HG03432 (cell line): ENCODE results near the gene TSPAN5.
"Not testable (repeated sequence)": the region's sequence is repeated elsewhere in the genome, so short reads cannot be mapped to it uniquely, and the experiment has no call there.

Experiments used
- ATAC-seq: cut with Tn5 transposase; IDR thresholded peaks from one replicate; pipeline ENCODE4 v1.9.1; 2021; ENCODE audit warnings: mild to moderate bottlenecking, moderate library complexity; ENCODE audit not compliant: unreplicated experiment

Gene TSPAN5

GRCh38 chr4:98469771-98470170 is 188.6 kb downstream of the TSPAN5 start:
- ATAC-seq, result no peak

GRCh38 chr4:98468709-98469108 is 189.7 kb downstream of the TSPAN5 start:
- no peak for ATAC-seq

GRCh38 chr4:98467627-98468072 is 190.8 kb downstream of the TSPAN5 start:
- peak; percentile 97 for ATAC-seq

GRCh38 chr4:98466868-98467599 is 191.4 kb downstream of the TSPAN5 start:
- ATAC-seq, result peak; percentile 13

GRCh38 chr4:98462487-98462886 is 195.9 kb downstream of the TSPAN5 start:
- no peak for ATAC-seq

- not testable (repeated sequence) for ATAC-seq
Observed at GRCh38 chr4:98461121-98461865, 197.1 kb downstream of the TSPAN5 start.

GRCh38 chr4:98457422-98457821 is 201.0 kb downstream of the TSPAN5 start:
- ATAC-seq, result not testable (repeated sequence)

- ATAC-seq, result no peak
Observed at GRCh38 chr4:98452091-98452490, 206.3 kb downstream of the TSPAN5 start.

- peak; percentile 50 for ATAC-seq
Observed at GRCh38 chr4:98448908-98449307, 209.5 kb downstream of the TSPAN5 start.

- ATAC-seq, result peak; percentile 27
Observed at GRCh38 chr4:98447648-98448047, 210.8 kb downstream of the TSPAN5 start.

- peak; percentile 80 for ATAC-seq
Observed at GRCh38 chr4:98446499-98447375, 211.7 kb downstream of the TSPAN5 start.

GRCh38 chr4:98444371-98444770 is 214.0 kb downstream of the TSPAN5 start:
- ATAC-seq, result no peak

GRCh38 chr4:98434816-98435215 is 223.6 kb downstream of the TSPAN5 start:
- no peak for ATAC-seq

GRCh38 chr4:98433691-98434090 is 224.7 kb downstream of the TSPAN5 start:
- no peak for ATAC-seq

GRCh38 chr4:98430708-98431403 is 227.6 kb downstream of the TSPAN5 start:
- no peak for ATAC-seq

GRCh38 chr4:98423009-98423408 is 235.4 kb downstream of the TSPAN5 start:
- no peak for ATAC-seq

GRCh38 chr4:98421111-98421510 is 237.3 kb downstream of the TSPAN5 start:
- ATAC-seq, result no peak
